Measurements from ENCODE around the gene TBC1D14.

GRCh38 chr4:6939761-6940743, 30.4 kb downstream of the TBC1D14 start:
- TF ChIP-seq POLR2A (IDR thresholded peaks at IDR 0.05) (no peak), CTCF (IDR thresholded peaks at IDR 0.05) (no peak)

Data from transverse colon (tissue), 3 donors.